Keratinocyte (primary cell): ENCODE data around the gene TACC3.

Source experiments
- CTCF ChIP-seq, 3 experiments: IDR thresholded peaks in 1 of 3; conservative IDR thresholded peaks in 1 of 3; optimal IDR thresholded peaks in 1 of 3; 2 replicates in 2 of 3; 3 replicates in 1 of 3; pipeline versions ENCODE3 to v1.5.1; 2011; ENCODE audit warnings: low read length in 3 of 3, mild to moderate bottlenecking in 3 of 3, moderate library complexity in 2 of 3, control low read depth in 1 of 3, inconsistent platforms in 1 of 3; ENCODE audit not compliant: insufficient read depth in 2 of 3; ENCODE audit errors: extremely low read depth in 1 of 3
- EZH2 ChIP-seq: IDR thresholded peaks from one replicate; pipeline ENCODE4 v1.6.1; 2012; ENCODE audit warnings: inconsistent platforms, mild to moderate bottlenecking, low read length, moderate library complexity

- no peak for TF ChIP-seq CTCF (optimal IDR thresholded peaks at IDR 0.05 in 1 of 3, IDR thresholded peaks at IDR 0.05 in 1 of 3, conservative IDR thresholded peaks at IDR 0.05 in 1 of 3; ENCODE audit: extremely low read depth in 1 of 3, insufficient read depth in 2 of 3, low read length in 3 of 3)
- no peak for TF ChIP-seq EZH2
These were observed 12.7 kb upstream of the TACC3 start for GRCh38 chr4:1708581-1708980.
